Keratinocyte (primary cell): ENCODE results near the gene GDF3. TPM values are rescaled to one million over a fixed set of nuclear protein-coding genes. Genes with fewer than 3 reads are reported as not detected.

Experiments used
- DNase-seq: peaks from one replicate; pipeline ENCODE4 v3.0.0-alpha.2; 2011; ENCODE audit warnings: low read depth, missing footprints, low spot score
- FAIRE-seq: peaks from 2 replicates; lab custom pipeline; 2011; peaks lifted over from hg19 to GRCh38; lab: Jason Lieb, UNC
- H2AFZ ChIP-seq: 2 replicates; pipeline ENCODE4 v1.6.0; 2012; ENCODE audit warnings: low read length, control low read depth, inconsistent platforms; ENCODE audit not compliant: control insufficient read depth
- H3K27ac ChIP-seq: 2 replicates; pipeline ENCODE4 v1.5.1; 2011; ENCODE audit warnings: low read length; ENCODE audit not compliant: control insufficient read depth, insufficient read depth
- H3K27me3 ChIP-seq: 3 replicates; pipeline ENCODE4 v1.6.0; 2011; ENCODE audit warnings: low read length; ENCODE audit not compliant: control insufficient read depth, insufficient read depth; ENCODE audit errors: extremely low read depth
- H3K36me3 ChIP-seq, 2 experiments: 2 replicates in 1 of 2; 3 replicates in 1 of 2; pipeline ENCODE4 v1.5.1; 2011; ENCODE audit warnings: low read length in 2 of 2, mild to moderate bottlenecking in 1 of 2; ENCODE audit not compliant: control insufficient read depth in 2 of 2, insufficient read depth in 2 of 2; ENCODE audit errors: extremely low read depth in 1 of 2
- H3K4me1 ChIP-seq: 3 replicates; pipeline ENCODE4 v1.5.1; 2011; ENCODE audit warnings: low read length; ENCODE audit not compliant: control insufficient read depth, insufficient read depth; ENCODE audit errors: extremely low read depth
- H3K4me2 ChIP-seq: 3 replicates; pipeline ENCODE4 v1.6.0; 2011; ENCODE audit warnings: low read depth, low read length; ENCODE audit not compliant: control insufficient read depth, insufficient read depth; ENCODE audit errors: extremely low read depth
- H3K4me3 ChIP-seq, 3 experiments: fragments of 200-600 bp in 1 of 3; sonication (generic) in 1 of 3; 2 replicates in 2 of 3; 3 replicates in 1 of 3; pipeline ENCODE4 v1.5.1; 2011 to 2016; ENCODE audit warnings: low read length in 3 of 3, mild to moderate bottlenecking in 3 of 3, control low read depth in 2 of 3, inconsistent platforms in 1 of 3, low read depth in 1 of 3, mixed read lengths in 1 of 3, mixed run types in 1 of 3, moderate library complexity in 1 of 3; ENCODE audit not compliant: control insufficient read depth in 2 of 3, insufficient read depth in 2 of 3; ENCODE audit errors: extremely low read depth in 1 of 3
- H3K79me2 ChIP-seq: 2 replicates; pipeline ENCODE4 v1.6.0; 2012; ENCODE audit warnings: low read length; ENCODE audit not compliant: control insufficient read depth, insufficient read depth
- H3K9ac ChIP-seq: 3 replicates; pipeline ENCODE4 v1.6.0; 2011; ENCODE audit warnings: low read length; ENCODE audit not compliant: control insufficient read depth, insufficient read depth; ENCODE audit errors: extremely low read depth
- H3K9me1 ChIP-seq: 3 replicates; pipeline ENCODE4 v1.6.0; 2011; ENCODE audit warnings: low read length; ENCODE audit not compliant: control insufficient read depth, insufficient read depth; ENCODE audit errors: extremely low read depth
- H3K9me3 ChIP-seq: 2 replicates; pipeline ENCODE4 v1.5.1; 2012; ENCODE audit warnings: low read depth, low read length; ENCODE audit not compliant: control insufficient read depth
- H4K20me1 ChIP-seq: 3 replicates; pipeline ENCODE4 v1.6.0; 2011; ENCODE audit warnings: low read length; ENCODE audit not compliant: control insufficient read depth, insufficient read depth; ENCODE audit errors: extremely low read depth
- EZH2 ChIP-seq: IDR thresholded peaks from one replicate; pipeline ENCODE4 v1.6.1; 2012; ENCODE audit warnings: inconsistent platforms, mild to moderate bottlenecking, low read length, moderate library complexity
- dilution Hi-C: fragments of 300-500 bp; cut with MboI; formaldehyde crosslinking; loops from one replicate; pipeline ENCODE4 v1.7.0; 2020; ENCODE audit warnings: low sequenced_read_pairs; ENCODE audit not compliant: extremely low pct_ligation_motif_present
- polyA plus RNA-seq, 5 experiments: library from polyadenylated mRNA; depleted of rRNA in 3 of 5; stranded (reverse) in 3 of 5; stranded (forward) in 1 of 5; unstranded in 1 of 5; fragments of >200 nt; gene quantifications; 1 replicate in 1 of 5; 2 replicates in 3 of 5; 3 replicates in 1 of 5; pipeline versions ENCODE4 v1.2.1 to v1.2.3, GENCODE V29; 2011 to 2012; ENCODE audit warnings: missing spikeins in 2 of 5, low read depth in 1 of 5, low replicate concordance in 1 of 5
- TF ChIP-seq, protein P1 (sequence below), 3 experiments: IDR thresholded peaks in 1 of 3; conservative IDR thresholded peaks in 1 of 3; optimal IDR thresholded peaks in 1 of 3; 2 replicates in 2 of 3; 3 replicates in 1 of 3; pipeline versions ENCODE3 to v1.5.1; 2011; ENCODE audit warnings: low read length in 3 of 3, mild to moderate bottlenecking in 3 of 3, moderate library complexity in 2 of 3, control low read depth in 1 of 3, inconsistent platforms in 1 of 3; ENCODE audit not compliant: insufficient read depth in 2 of 3; ENCODE audit errors: extremely low read depth in 1 of 3

The GDF3 gene
- polyA plus RNA-seq, 1 donor (not counting 4 experiments of a cell fraction or from before 2014, with no cell fraction given) = not detected

DNA sequence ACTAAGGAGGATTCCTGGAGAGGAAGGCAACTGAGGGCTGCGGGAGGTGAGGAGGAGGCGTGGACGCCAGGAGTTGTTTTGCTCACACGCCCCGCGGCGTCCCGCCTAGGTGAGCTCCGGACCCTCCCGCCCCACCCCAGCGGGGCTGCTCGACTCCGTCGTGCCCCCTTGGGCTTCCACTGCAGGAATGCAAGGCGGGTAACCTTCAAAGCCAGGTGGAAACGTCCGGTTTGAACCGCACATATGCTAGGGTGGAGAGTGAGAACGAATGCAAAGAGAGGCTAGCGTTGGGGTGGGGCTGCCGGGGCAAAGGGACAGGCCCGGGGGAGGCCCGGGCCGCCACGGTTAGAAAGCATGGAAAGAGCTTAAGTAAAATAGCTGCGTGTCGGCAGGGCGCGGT lies 10.3 kb upstream of the GDF3 start:
- H3K9me1 ChIP-seq = no peaks in the 10 kb centered on the region
- H2AFZ ChIP-seq = no peak overlapping the region
- DNase-seq (no peak), FAIRE-seq (no peak)
- H3K4me2 ChIP-seq = no peak overlapping the region
- H3K9ac ChIP-seq = no peak overlapping the region
- dilution Hi-C loops = no loop called here
- no peaks in the 10 kb centered on the region for H3K9me3 ChIP-seq
- TF ChIP-seq EZH2 = no peak
- TF ChIP-seq, protein P1, sequence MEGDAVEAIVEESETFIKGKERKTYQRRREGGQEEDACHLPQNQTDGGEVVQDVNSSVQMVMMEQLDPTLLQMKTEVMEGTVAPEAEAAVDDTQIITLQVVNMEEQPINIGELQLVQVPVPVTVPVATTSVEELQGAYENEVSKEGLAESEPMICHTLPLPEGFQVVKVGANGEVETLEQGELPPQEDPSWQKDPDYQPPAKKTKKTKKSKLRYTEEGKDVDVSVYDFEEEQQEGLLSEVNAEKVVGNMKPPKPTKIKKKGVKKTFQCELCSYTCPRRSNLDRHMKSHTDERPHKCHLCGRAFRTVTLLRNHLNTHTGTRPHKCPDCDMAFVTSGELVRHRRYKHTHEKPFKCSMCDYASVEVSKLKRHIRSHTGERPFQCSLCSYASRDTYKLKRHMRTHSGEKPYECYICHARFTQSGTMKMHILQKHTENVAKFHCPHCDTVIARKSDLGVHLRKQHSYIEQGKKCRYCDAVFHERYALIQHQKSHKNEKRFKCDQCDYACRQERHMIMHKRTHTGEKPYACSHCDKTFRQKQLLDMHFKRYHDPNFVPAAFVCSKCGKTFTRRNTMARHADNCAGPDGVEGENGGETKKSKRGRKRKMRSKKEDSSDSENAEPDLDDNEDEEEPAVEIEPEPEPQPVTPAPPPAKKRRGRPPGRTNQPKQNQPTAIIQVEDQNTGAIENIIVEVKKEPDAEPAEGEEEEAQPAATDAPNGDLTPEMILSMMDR (optimal IDR thresholded peaks at IDR 0.05 in 1 of 3, IDR thresholded peaks at IDR 0.05 in 1 of 3, conservative IDR thresholded peaks at IDR 0.05 in 1 of 3; ENCODE audit: extremely low read depth in 1 of 3, insufficient read depth in 2 of 3, low read length in 3 of 3) = no peak
- no peaks in the 10 kb centered on the region for H4K20me1 ChIP-seq
- no peak overlapping the region for H3K27ac ChIP-seq
- no peaks in the 10 kb centered on the region for H3K4me1 ChIP-seq
- H3K27me3 ChIP-seq = no peaks in the 10 kb centered on the region
- H3K4me3 ChIP-seq = no peak overlapping the region
- H3K36me3 ChIP-seq = no peaks in the 10 kb centered on the region
- no peaks in the 10 kb centered on the region for H3K79me2 ChIP-seq

GRCh38 chr12:7695237-7695560 lies 376 bp downstream of the GDF3 start:
- DNase-seq = no peak
- Histone ChIP-seq H3K27me3 (no peaks in the 10 kb centered on the region), H3K79me2 (no peaks in the 10 kb centered on the region), H2AFZ (no peak overlapping the region), H3K9ac (no peak overlapping the region), H3K9me1 (no peaks in the 10 kb centered on the region), H3K9me3 (no peaks in the 10 kb centered on the region), H4K20me1 (no peaks in the 10 kb centered on the region), H3K27ac (no peak overlapping the region), H3K36me3 (no peaks in the 10 kb centered on the region), H3K4me3 (no peak overlapping the region), H3K4me1 (no peaks in the 10 kb centered on the region), H3K4me2 (no peak overlapping the region)
- no peak for FAIRE-seq
- dilution Hi-C loops = no loop called here
- TF ChIP-seq, protein P1 (optimal IDR thresholded peaks at IDR 0.05 in 1 of 3, IDR thresholded peaks at IDR 0.05 in 1 of 3, conservative IDR thresholded peaks at IDR 0.05 in 1 of 3; ENCODE audit: extremely low read depth in 1 of 3, insufficient read depth in 2 of 3, low read length in 3 of 3) = no peak
- TF ChIP-seq EZH2 = no peak
